HepG2 (cell line): ENCODE results near the gene DNALI1. TPM values are rescaled to one million over a fixed set of nuclear protein-coding genes. Genes with fewer than 3 reads are reported as not detected.

ENCODE experiments used
- HCFC1 ChIP-seq: fragments of 150-350 bp; IDR thresholded peaks from 2 replicates; pipeline ENCODE4 v1.6.1; 2014; ENCODE audit warnings: low read depth, low read length
- HMGA1 ChIP-seq: sonication (generic); formaldehyde crosslinking; conservative IDR thresholded peaks from 2 replicates; pipeline ENCODE4 v1.4.0; 2020; ENCODE audit warnings: missing genetic modification reagents
- HNRNPLL ChIP-seq: fragments of 200-400 bp; formaldehyde crosslinking; IDR thresholded peaks from 2 replicates; pipeline ENCODE4 v1.6.1; 2017; ENCODE audit warnings: mild to moderate bottlenecking, low read depth, low read length; ENCODE audit not compliant: poor library complexity, severe bottlenecking
- MEIS2 ChIP-seq: sonication (generic); formaldehyde crosslinking; IDR thresholded peaks from 2 replicates; pipeline ENCODE4 v1.9.0; 2021; ENCODE audit warnings: mild to moderate bottlenecking, missing genetic modification reagents
- PPARG ChIP-seq: conservative IDR thresholded peaks from 2 replicates; pipeline ENCODE4 v1.6.1; 2016; ENCODE audit warnings: missing biosample characterization, missing genetic modification reagents
- RXRA ChIP-seq: sonication (generic); formaldehyde crosslinking; IDR thresholded peaks from 2 replicates; pipeline ENCODE4 v1.5.1; 2020; ENCODE audit warnings: missing genetic modification reagents
- SATB2 ChIP-seq: sonication (generic); formaldehyde crosslinking; IDR thresholded peaks from 2 replicates; pipeline ENCODE4 v1.5.0; 2020; ENCODE audit warnings: missing genetic modification reagents
- USF2 ChIP-seq, 2 experiments: sonication (generic) in 1 of 2; formaldehyde crosslinking in 1 of 2; IDR thresholded peaks; 2 replicates each; pipeline versions ENCODE4 v1.5.1 to v1.6.1; 2011 to 2020; ENCODE audit warnings: borderline replicate concordance in 1 of 2, low read depth in 1 of 2, low read length in 1 of 2, mild to moderate bottlenecking in 1 of 2, missing genetic modification reagents in 1 of 2, moderate library complexity in 1 of 2
- ZBTB20 ChIP-seq: sonication (generic); formaldehyde crosslinking; IDR thresholded peaks from 2 replicates; pipeline ENCODE4 v1.8.1; 2023; ENCODE audit warnings: missing genetic modification reagents, low read depth, mild to moderate bottlenecking, borderline replicate concordance
- ZFP41 ChIP-seq: sonication (generic); formaldehyde crosslinking; IDR thresholded peaks from 2 replicates; pipeline ENCODE4 v1.4.0; 2020; ENCODE audit warnings: mild to moderate bottlenecking, missing genetic modification reagents, borderline replicate concordance
- ZNF138 ChIP-seq: sonication (generic); formaldehyde crosslinking; IDR thresholded peaks from 2 replicates; pipeline ENCODE4 v1.5.0; 2020; ENCODE audit warnings: mild to moderate bottlenecking, low read depth, missing genetic modification reagents
- ZNF549 ChIP-seq: sonication (generic); formaldehyde crosslinking; IDR thresholded peaks from 2 replicates; pipeline ENCODE4 v1.5.0; 2020; ENCODE audit warnings: missing genetic modification reagents
- polyA plus RNA-seq, 8 experiments: library from polyadenylated mRNA; depleted of rRNA in 3 of 8; stranded (reverse) in 7 of 8; unstranded in 1 of 8; fragments of >200 nt; fragmentation: Illumina TruSeq in 4 of 8; extraction: Trizol in 4 of 8; gene quantifications; 2 replicates each; pipeline versions ENCODE4 v1.2.1 to v1.2.3, GENCODE V29; 2011 to 2016; ENCODE audit warnings: low read depth in 4 of 8, missing spikeins in 1 of 8, mixed read lengths in 1 of 8; ENCODE audit not compliant: insufficient read depth in 1 of 8
- total RNA-seq, 5 experiments: library from RNA; depleted of rRNA; stranded (reverse); fragments of >200 nt; fragmentation: Illumina TruSeq; extraction: Trizol; gene quantifications; 2 replicates each; pipeline ENCODE4 v1.2.3, GENCODE V29; 2016; ENCODE audit warnings: low read depth in 1 of 5
- TF ChIP-seq, protein P1 (sequence below): sonication (generic); formaldehyde crosslinking; IDR thresholded peaks from 2 replicates; pipeline ENCODE4 v1.4.0; 2020; ENCODE audit warnings: missing genetic modification reagents
- TF ChIP-seq, protein P2 (sequence below): sonication (generic); formaldehyde crosslinking; IDR thresholded peaks from 2 replicates; pipeline ENCODE4 v1.9.0; 2021; ENCODE audit warnings: mild to moderate bottlenecking, missing genetic modification reagents
- TF ChIP-seq, protein P3 (sequence below): sonication (generic); formaldehyde crosslinking; IDR thresholded peaks from 2 replicates; pipeline ENCODE4 v1.5.0; 2020; ENCODE audit warnings: mild to moderate bottlenecking, missing genetic modification reagents, moderate library complexity

DNALI1 gene
- total and polyA plus RNA-seq, 2 of the 13 experiments (the other 11 are each of a cell fraction or from before 2014, with no cell fraction given) = 0.42 to 0.70 TPM

- TF ChIP-seq, protein P1, sequence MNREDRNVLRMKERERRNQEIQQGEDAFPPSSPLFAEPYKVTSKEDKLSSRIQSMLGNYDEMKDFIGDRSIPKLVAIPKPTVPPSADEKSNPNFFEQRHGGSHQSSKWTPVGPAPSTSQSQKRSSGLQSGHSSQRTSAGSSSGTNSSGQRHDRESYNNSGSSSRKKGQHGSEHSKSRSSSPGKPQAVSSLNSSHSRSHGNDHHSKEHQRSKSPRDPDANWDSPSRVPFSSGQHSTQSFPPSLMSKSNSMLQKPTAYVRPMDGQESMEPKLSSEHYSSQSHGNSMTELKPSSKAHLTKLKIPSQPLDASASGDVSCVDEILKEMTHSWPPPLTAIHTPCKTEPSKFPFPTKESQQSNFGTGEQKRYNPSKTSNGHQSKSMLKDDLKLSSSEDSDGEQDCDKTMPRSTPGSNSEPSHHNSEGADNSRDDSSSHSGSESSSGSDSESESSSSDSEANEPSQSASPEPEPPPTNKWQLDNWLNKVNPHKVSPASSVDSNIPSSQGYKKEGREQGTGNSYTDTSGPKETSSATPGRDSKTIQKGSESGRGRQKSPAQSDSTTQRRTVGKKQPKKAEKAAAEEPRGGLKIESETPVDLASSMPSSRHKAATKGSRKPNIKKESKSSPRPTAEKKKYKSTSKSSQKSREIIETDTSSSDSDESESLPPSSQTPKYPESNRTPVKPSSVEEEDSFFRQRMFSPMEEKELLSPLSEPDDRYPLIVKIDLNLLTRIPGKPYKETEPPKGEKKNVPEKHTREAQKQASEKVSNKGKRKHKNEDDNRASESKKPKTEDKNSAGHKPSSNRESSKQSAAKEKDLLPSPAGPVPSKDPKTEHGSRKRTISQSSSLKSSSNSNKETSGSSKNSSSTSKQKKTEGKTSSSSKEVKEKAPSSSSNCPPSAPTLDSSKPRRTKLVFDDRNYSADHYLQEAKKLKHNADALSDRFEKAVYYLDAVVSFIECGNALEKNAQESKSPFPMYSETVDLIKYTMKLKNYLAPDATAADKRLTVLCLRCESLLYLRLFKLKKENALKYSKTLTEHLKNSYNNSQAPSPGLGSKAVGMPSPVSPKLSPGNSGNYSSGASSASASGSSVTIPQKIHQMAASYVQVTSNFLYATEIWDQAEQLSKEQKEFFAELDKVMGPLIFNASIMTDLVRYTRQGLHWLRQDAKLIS (CRISPR knock-in tag) = no peak
- TF ChIP-seq, protein P2, sequence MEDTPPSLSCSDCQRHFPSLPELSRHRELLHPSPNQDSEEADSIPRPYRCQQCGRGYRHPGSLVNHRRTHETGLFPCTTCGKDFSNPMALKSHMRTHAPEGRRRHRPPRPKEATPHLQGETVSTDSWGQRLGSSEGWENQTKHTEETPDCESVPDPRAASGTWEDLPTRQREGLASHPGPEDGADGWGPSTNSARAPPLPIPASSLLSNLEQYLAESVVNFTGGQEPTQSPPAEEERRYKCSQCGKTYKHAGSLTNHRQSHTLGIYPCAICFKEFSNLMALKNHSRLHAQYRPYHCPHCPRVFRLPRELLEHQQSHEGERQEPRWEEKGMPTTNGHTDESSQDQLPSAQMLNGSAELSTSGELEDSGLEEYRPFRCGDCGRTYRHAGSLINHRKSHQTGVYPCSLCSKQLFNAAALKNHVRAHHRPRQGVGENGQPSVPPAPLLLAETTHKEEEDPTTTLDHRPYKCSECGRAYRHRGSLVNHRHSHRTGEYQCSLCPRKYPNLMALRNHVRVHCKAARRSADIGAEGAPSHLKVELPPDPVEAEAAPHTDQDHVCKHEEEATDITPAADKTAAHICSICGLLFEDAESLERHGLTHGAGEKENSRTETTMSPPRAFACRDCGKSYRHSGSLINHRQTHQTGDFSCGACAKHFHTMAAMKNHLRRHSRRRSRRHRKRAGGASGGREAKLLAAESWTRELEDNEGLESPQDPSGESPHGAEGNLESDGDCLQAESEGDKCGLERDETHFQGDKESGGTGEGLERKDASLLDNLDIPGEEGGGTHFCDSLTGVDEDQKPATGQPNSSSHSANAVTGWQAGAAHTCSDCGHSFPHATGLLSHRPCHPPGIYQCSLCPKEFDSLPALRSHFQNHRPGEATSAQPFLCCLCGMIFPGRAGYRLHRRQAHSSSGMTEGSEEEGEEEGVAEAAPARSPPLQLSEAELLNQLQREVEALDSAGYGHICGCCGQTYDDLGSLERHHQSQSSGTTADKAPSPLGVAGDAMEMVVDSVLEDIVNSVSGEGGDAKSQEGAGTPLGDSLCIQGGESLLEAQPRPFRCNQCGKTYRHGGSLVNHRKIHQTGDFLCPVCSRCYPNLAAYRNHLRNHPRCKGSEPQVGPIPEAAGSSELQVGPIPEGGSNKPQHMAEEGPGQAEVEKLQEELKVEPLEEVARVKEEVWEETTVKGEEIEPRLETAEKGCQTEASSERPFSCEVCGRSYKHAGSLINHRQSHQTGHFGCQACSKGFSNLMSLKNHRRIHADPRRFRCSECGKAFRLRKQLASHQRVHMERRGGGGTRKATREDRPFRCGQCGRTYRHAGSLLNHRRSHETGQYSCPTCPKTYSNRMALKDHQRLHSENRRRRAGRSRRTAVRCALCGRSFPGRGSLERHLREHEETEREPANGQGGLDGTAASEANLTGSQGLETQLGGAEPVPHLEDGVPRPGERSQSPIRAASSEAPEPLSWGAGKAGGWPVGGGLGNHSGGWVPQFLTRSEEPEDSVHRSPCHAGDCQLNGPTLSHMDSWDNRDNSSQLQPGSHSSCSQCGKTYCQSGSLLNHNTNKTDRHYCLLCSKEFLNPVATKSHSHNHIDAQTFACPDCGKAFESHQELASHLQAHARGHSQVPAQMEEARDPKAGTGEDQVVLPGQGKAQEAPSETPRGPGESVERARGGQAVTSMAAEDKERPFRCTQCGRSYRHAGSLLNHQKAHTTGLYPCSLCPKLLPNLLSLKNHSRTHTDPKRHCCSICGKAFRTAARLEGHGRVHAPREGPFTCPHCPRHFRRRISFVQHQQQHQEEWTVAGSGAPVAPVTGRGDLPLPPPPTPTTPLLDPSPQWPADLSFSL (CRISPR knock-in tag) = no peak
- TF ChIP-seq USF2 (IDR thresholded peaks at IDR 0.05; ENCODE audit: low read depth, low read length) = no peak
- TF ChIP-seq USF2 (CRISPR knock-in tag; IDR thresholded peaks at IDR 0.05; ENCODE audit: borderline replicate concordance) = no peak
- no peak for TF ChIP-seq ZBTB20 (CRISPR knock-in tag)
- no peak for TF ChIP-seq HNRNPLL
- TF ChIP-seq RXRA (CRISPR knock-in tag) = 0 out of 2 replicates have a peak, but pooled peaks have one; percentile 31
- TF ChIP-seq MEIS2 = no peak
- TF ChIP-seq, protein P3, sequence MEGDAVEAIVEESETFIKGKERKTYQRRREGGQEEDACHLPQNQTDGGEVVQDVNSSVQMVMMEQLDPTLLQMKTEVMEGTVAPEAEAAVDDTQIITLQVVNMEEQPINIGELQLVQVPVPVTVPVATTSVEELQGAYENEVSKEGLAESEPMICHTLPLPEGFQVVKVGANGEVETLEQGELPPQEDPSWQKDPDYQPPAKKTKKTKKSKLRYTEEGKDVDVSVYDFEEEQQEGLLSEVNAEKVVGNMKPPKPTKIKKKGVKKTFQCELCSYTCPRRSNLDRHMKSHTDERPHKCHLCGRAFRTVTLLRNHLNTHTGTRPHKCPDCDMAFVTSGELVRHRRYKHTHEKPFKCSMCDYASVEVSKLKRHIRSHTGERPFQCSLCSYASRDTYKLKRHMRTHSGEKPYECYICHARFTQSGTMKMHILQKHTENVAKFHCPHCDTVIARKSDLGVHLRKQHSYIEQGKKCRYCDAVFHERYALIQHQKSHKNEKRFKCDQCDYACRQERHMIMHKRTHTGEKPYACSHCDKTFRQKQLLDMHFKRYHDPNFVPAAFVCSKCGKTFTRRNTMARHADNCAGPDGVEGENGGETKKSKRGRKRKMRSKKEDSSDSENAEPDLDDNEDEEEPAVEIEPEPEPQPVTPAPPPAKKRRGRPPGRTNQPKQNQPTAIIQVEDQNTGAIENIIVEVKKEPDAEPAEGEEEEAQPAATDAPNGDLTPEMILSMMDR = no peak
- no peak for TF ChIP-seq ZNF138
- TF ChIP-seq ZFP41 (CRISPR knock-in tag) = no peak
- no peak for TF ChIP-seq SATB2 (CRISPR knock-in tag)
- TF ChIP-seq ZNF549 (CRISPR knock-in tag) = no peak
- TF ChIP-seq HMGA1 (CRISPR knock-in tag) = no peak
- TF ChIP-seq HCFC1 = no peak
- no peak for TF ChIP-seq PPARG
These were observed 42.9 kb upstream of the DNALI1 start (continued) for GRCh38 chr1:37513795-37514349.
